Hematopoietic multipotent progenitor cell treated with erythropoietin and hydrocortisone succinate and interleukin-3 and kit ligand, for 8 days (in vitro differentiated cells): ENCODE data around the gene STARD10.

ENCODE experiments used
- DNase-seq: peaks from one replicate; pipeline ENCODE4 v3.0.0-alpha.2; 2015

The STARD10 gene

GRCh38 chr11:72724851-72725723 is 68.8 kb downstream of the STARD10 start:
- DNase-seq = peak; percentile 86

GRCh38 chr11:72724021-72724551 is 69.8 kb downstream of the STARD10 start:
- no peak for DNase-seq

GRCh38 chr11:72723508-72723907 is 70.3 kb downstream of the STARD10 start:
- DNase-seq = no peak

GRCh38 chr11:72722050-72722748 is 71.6 kb downstream of the STARD10 start:
- peak; percentile 92 for DNase-seq

- peak; percentile 11 for DNase-seq
Measured at GRCh38 chr11:72721689-72722049, 72.2 kb downstream of the STARD10 start.

- no peak for DNase-seq
Measured at GRCh38 chr11:72721276-72721675, 72.6 kb downstream of the STARD10 start.

- DNase-seq = no peak
Measured at GRCh38 chr11:72720784-72721183, 73.1 kb downstream of the STARD10 start.

GRCh38 chr11:72720047-72720446 is 73.8 kb downstream of the STARD10 start:
- no peak for DNase-seq

GRCh38 chr11:72719551-72719950 is 74.3 kb downstream of the STARD10 start:
- DNase-seq = no peak

- no peak for DNase-seq
Measured at GRCh38 chr11:72719144-72719543, 74.7 kb downstream of the STARD10 start.

GRCh38 chr11:72718101-72718501 is 75.7 kb downstream of the STARD10 start:
- DNase-seq = no peak

- DNase-seq = no peak
Measured at GRCh38 chr11:72716788-72717435, 76.9 kb downstream of the STARD10 start.

- no peak for DNase-seq
Measured at GRCh38 chr11:72716290-72716689, 77.6 kb downstream of the STARD10 start.

- no peak for DNase-seq
Measured at GRCh38 chr11:72712841-72713240, 81.0 kb downstream of the STARD10 start.

- DNase-seq = no peak
Measured at GRCh38 chr11:72712168-72712751, 81.6 kb downstream of the STARD10 start.

GRCh38 chr11:72711141-72711540 is 82.7 kb downstream of the STARD10 start:
- DNase-seq = no peak

GRCh38 chr11:72710278-72710677 is 83.6 kb downstream of the STARD10 start:
- no peak for DNase-seq

GRCh38 chr11:72709478-72710238 is 84.2 kb downstream of the STARD10 start:
- no peak for DNase-seq

GRCh38 chr11:72707032-72707431 is 86.8 kb downstream of the STARD10 start:
- no peak for DNase-seq

GRCh38 chr11:72706579-72706978 is 87.3 kb downstream of the STARD10 start:
- no peak for DNase-seq

GRCh38 chr11:72705442-72706365 is 88.1 kb downstream of the STARD10 start:
- no peak for DNase-seq
